Mucosa of descending colon (tissue), 3 donors: ENCODE measurements around the gene RYR3. TPM values are rescaled to one million over a fixed set of nuclear protein-coding genes. Genes with fewer than 3 reads are reported as not detected.

ENCODE experiments used
- ATAC-seq: fragments of 200-7000 bp; cut with Tn5 transposase; one replicate; pipeline ENCODE4 v1.9.1; 2020; ENCODE audit warnings: mild to moderate bottlenecking, moderate library complexity
- DNase-seq, 3 donors: peaks; one replicate each; pipeline ENCODE4 v3.0.0-alpha.2; 2020
- H3K36me3 ChIP-seq: fragments of 200-600 bp; one replicate; pipeline ENCODE4 v1.8.0; 2021; ENCODE audit warnings: low read depth, mild to moderate bottlenecking
- H3K4me1 ChIP-seq: fragments of 200-600 bp; one replicate; pipeline ENCODE4 v1.8.0; 2021; ENCODE audit warnings: low read depth, mild to moderate bottlenecking
- H3K4me3 ChIP-seq: fragments of 200-600 bp; one replicate; pipeline ENCODE4 v1.8.0; 2021; ENCODE audit warnings: mild to moderate bottlenecking
- H3K9me3 ChIP-seq: fragments of 200-600 bp; one replicate; pipeline ENCODE4 v1.8.0; 2021; ENCODE audit warnings: mild to moderate bottlenecking
- CTCF ChIP-seq: fragments of 200-600 bp; IDR thresholded peaks from one replicate; pipeline ENCODE4 v1.8.0; 2022; ENCODE audit warnings: antibody characterized with exemption, mild to moderate bottlenecking
- intact Hi-C, 2 donors: fragments of 100-400 bp; cut with DNase I in 1 of 2; cut with micrococcal nuclease in 1 of 2; formaldehyde crosslinking; loops; one replicate each; pipeline versions ENCODE4 v1.11.0 to v1.11.1; 2022; cut with DNase I, micrococcal nuclease
- total RNA-seq, 3 donors: library from RNA; stranded (reverse); fragmentation: NEBNext Ultra II Directional in 2 of 3; extraction: Animal tissue kit (Norgen Biotek cat#: 25700) in 2 of 3; gene quantifications; one replicate each; pipeline versions ENCODE4 v1.2.1 to v1.2.4, GENCODE V29; 2021 to 2023
- donor health status: DM: no; HTN: no; CAD: no; lungs with moderate emphysema.
- donor health status: DM: no; HTN: no; CAD: no.
- donor health status: DM: no; HTN: yes; CAD: no.

RYR3 gene
- total RNA-seq, 3 donors from 2014 or later: 0.84 to 16.4 (median 1.1) TPM

- Histone ChIP-seq H3K9me3 (no peaks in the 10 kb centered on the region), H3K36me3 (no peaks in the 10 kb centered on the region), H3K4me3 (no peak overlapping the region), H3K4me1 (no peaks in the 10 kb centered on the region)
- intact Hi-C loops: no loop called here
- DNase-seq (no peak), ATAC-seq (no peak)
- no peak for TF ChIP-seq CTCF
Observed at GRCh38 chr15:33738941-33739664, 428.3 kb downstream of the RYR3 start.

- TF ChIP-seq CTCF: no peak
- Histone ChIP-seq H3K4me3 (no peak overlapping the region), H3K36me3 (no peaks in the 10 kb centered on the region), H3K4me1 (no peaks in the 10 kb centered on the region), H3K9me3 (no peaks in the 10 kb centered on the region)
- no peak for ATAC-seq
- DNase-seq: no peak
- intact Hi-C loops: no loop called here
Observed at GRCh38 chr15:33742306-33742705, 431.5 kb downstream of the RYR3 start.

- ATAC-seq: peak; percentile 19
- H3K36me3 ChIP-seq: no peaks in the 10 kb centered on the region
- intact Hi-C loops: no loop called here
Observed at GRCh38 chr15:33742800-33743199, 432.0 kb downstream of the RYR3 start.

GRCh38 chr15:33746203-33746602 lies 435.4 kb downstream of the RYR3 start:
- Histone ChIP-seq H3K36me3 (no peaks in the 10 kb centered on the region), H3K4me1 (no peaks in the 10 kb centered on the region), H3K9me3 (no peaks in the 10 kb centered on the region), H3K4me3 (no peak overlapping the region)
- TF ChIP-seq CTCF: no peak
- ATAC-seq (peak; percentile 32), DNase-seq (peak in 1 of 3 donors; percentile 17)
- intact Hi-C loops: no loop called here

More at GRCh38 chr15:33742800-33743199, 432.0 kb downstream of the RYR3 start:
- no peak overlapping the region for H3K4me3 ChIP-seq
- H3K4me1 ChIP-seq: no peaks in the 10 kb centered on the region
- DNase-seq: no peak
- H3K9me3 ChIP-seq: no peaks in the 10 kb centered on the region
- TF ChIP-seq CTCF: no peak

GRCh38 chr15:33753012-33753411 lies 442.2 kb downstream of the RYR3 start:
- no peak for ATAC-seq
- Histone ChIP-seq H3K4me3 (no peak overlapping the region), H3K4me1 (no peaks in the 10 kb centered on the region), H3K36me3 (no peaks in the 10 kb centered on the region), H3K9me3 (no peaks in the 10 kb centered on the region)
- no peak for TF ChIP-seq CTCF
- no peak for DNase-seq
- intact Hi-C loops: no loop called here

- Histone ChIP-seq H3K36me3 (no peaks in the 10 kb centered on the region), H3K4me1 (no peaks in the 10 kb centered on the region), H3K9me3 (no peaks in the 10 kb centered on the region), H3K4me3 (no peak overlapping the region)
- ATAC-seq (no peak), DNase-seq (no peak)
- intact Hi-C loops: no loop called here
- no peak for TF ChIP-seq CTCF
Observed at GRCh38 chr15:33754242-33754641, 443.5 kb downstream of the RYR3 start.
